Neural progenitor cell (in vitro differentiated cells): ENCODE results near the gene NSMCE1. TPM values are rescaled to one million over a fixed set of nuclear protein-coding genes. Genes with fewer than 3 reads are reported as not detected.

Experiments
- DNase-seq: peaks from one replicate; pipeline ENCODE4 v3.0.0-alpha.2; 2016; ENCODE audit warnings: low spot score
- H2AFZ ChIP-seq: fragments of 200-600 bp; sonication (generic); replicated peaks from 2 replicates; pipeline ENCODE4 v1.6.1; 2016; ENCODE audit warnings: antibody characterized with exemption
- H3F3A ChIP-seq: fragments of 200-600 bp; sonication (generic); 2 replicates; pipeline ENCODE4 v1.6.1; 2016; ENCODE audit warnings: antibody characterized with exemption, low read depth
- H3K27ac ChIP-seq: fragments of 200-600 bp; sonication (generic); 2 replicates; pipeline ENCODE4 v1.5.1; 2016; ENCODE audit warnings: mild to moderate bottlenecking
- H3K27me3 ChIP-seq: fragments of 200-600 bp; sonication (generic); 2 replicates; pipeline ENCODE4 v1.6.1; 2016; ENCODE audit warnings: mild to moderate bottlenecking, moderate library complexity
- H3K36me3 ChIP-seq: fragments of 200-600 bp; sonication (generic); 2 replicates; pipeline ENCODE4 v1.5.1; 2016
- H3K4me1 ChIP-seq: fragments of 200-600 bp; sonication (generic); 2 replicates; pipeline ENCODE4 v1.6.1; 2016; ENCODE audit warnings: mixed run types
- H3K4me2 ChIP-seq: fragments of 200-600 bp; sonication (generic); 2 replicates; pipeline ENCODE4 v1.6.1; 2016
- H3K4me3 ChIP-seq: fragments of 200-600 bp; sonication (generic); 2 replicates; pipeline ENCODE4 v1.5.1; 2016
- H3K79me2 ChIP-seq: fragments of 200-600 bp; sonication (generic); 2 replicates; pipeline ENCODE4 v1.6.1; 2016; ENCODE audit warnings: low read depth
- H3K9ac ChIP-seq: fragments of 200-600 bp; sonication (generic); 2 replicates; pipeline ENCODE4 v1.6.1; 2016
- H3K9me3 ChIP-seq: fragments of 200-600 bp; sonication (generic); 2 replicates; pipeline ENCODE4 v1.5.1; 2016; ENCODE audit warnings: low read depth
- H4K20me1 ChIP-seq: fragments of 200-600 bp; sonication (generic); 2 replicates; pipeline ENCODE4 v1.6.1; 2016; ENCODE audit warnings: low read depth
- H3K27ac Mint-ChIP-seq: 3 replicates; pipeline ENCODE4 v1.8.0; 2021; ENCODE audit warnings: mixed read lengths
- H3K27me3 Mint-ChIP-seq: 2 replicates; pipeline ENCODE4 v1.8.0; 2022; ENCODE audit warnings: low read depth, mild to moderate bottlenecking, inconsistent platforms, moderate library complexity, mixed read lengths; ENCODE audit not compliant: insufficient read depth
- H3K36me3 Mint-ChIP-seq: 3 replicates; pipeline ENCODE4 v1.8.0; 2021; ENCODE audit warnings: mixed read lengths
- H3K4me1 Mint-ChIP-seq: 3 replicates; pipeline ENCODE4 v1.8.0; 2021; ENCODE audit warnings: mixed read lengths
- H3K4me3 Mint-ChIP-seq: 3 replicates; pipeline ENCODE4 v1.8.0; 2021; ENCODE audit warnings: mild to moderate bottlenecking, moderate library complexity, mixed read lengths
- H3K9me3 Mint-ChIP-seq: 3 replicates; pipeline ENCODE4 v1.8.0; 2020; ENCODE audit warnings: mixed read lengths
- EZH2 ChIP-seq: fragments of 200-600 bp; sonication (generic); IDR thresholded peaks from 2 replicates; pipeline ENCODE4 v1.6.1; 2017; ENCODE audit warnings: antibody characterized with exemption, mild to moderate bottlenecking, moderate library complexity
- EZH2phosphoT487 ChIP-seq: fragments of 200-600 bp; sonication (generic); IDR thresholded peaks from 2 replicates; pipeline ENCODE4 v1.6.1; 2017; ENCODE audit warnings: antibody characterized with exemption
- total RNA-seq: library from RNA; depleted of rRNA; stranded (reverse); fragments of >200 nt; gene quantifications from 2 replicates; pipeline ENCODE4 v1.2.3, GENCODE V29; 2015; ENCODE audit warnings: low replicate concordance
- TF ChIP-seq, protein P1 (sequence below): fragments of 200-600 bp; sonication (generic); IDR thresholded peaks from 2 replicates; pipeline ENCODE4 v1.5.1; 2017; ENCODE audit warnings: antibody characterized with exemption, mild to moderate bottlenecking

The NSMCE1 gene
- total RNA-seq, 1 donor from 2014 or later, result 83.4 TPM

DNA sequence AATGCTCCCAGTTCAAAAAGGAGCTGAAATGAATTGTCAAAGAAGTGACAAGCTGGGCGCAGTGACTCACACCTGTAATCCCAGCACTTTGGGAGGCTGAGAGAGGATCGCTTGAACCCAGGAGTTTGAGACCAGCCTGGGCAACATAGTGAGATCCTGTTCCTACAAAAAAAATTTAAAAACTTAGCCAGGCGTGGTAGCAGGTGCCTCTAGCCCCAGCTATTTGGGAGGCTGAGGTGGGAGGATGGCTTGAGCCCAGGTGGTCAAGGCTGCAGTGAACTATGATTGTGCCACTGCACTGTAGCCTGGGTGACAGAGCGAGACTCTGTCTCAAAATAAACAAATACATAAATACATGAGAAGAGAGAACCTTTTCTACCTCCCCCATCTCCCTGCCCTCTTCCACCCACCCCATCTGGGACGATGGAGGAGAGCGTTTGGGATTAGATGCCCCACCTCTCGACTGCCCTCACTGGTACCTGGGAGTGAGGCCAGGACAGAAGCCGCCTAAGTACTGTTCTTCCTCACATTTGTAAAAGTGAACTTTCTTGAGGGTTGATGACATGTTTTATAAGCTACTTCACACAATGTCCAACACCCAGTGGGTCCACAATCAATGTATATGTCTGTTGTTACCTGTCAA, 47.6 kb upstream of the NSMCE1 start:
- TF ChIP-seq EZH2phosphoT487 (no peak), EZH2 (no peak)
- TF ChIP-seq, protein P1, sequence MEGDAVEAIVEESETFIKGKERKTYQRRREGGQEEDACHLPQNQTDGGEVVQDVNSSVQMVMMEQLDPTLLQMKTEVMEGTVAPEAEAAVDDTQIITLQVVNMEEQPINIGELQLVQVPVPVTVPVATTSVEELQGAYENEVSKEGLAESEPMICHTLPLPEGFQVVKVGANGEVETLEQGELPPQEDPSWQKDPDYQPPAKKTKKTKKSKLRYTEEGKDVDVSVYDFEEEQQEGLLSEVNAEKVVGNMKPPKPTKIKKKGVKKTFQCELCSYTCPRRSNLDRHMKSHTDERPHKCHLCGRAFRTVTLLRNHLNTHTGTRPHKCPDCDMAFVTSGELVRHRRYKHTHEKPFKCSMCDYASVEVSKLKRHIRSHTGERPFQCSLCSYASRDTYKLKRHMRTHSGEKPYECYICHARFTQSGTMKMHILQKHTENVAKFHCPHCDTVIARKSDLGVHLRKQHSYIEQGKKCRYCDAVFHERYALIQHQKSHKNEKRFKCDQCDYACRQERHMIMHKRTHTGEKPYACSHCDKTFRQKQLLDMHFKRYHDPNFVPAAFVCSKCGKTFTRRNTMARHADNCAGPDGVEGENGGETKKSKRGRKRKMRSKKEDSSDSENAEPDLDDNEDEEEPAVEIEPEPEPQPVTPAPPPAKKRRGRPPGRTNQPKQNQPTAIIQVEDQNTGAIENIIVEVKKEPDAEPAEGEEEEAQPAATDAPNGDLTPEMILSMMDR, result no peak
- Mint-ChIP-seq H3K27ac (no peak overlapping the region), H3K36me3 (peaks cover 2% of the 10 kb centered on the region), H3K4me1 (peaks cover 23% of the 10 kb centered on the region), H3K27me3 (peaks cover 13% of the 10 kb centered on the region), H3K9me3 (no peaks in the 10 kb centered on the region), H3K4me3 (no peak overlapping the region)
- Histone ChIP-seq H3F3A (no peaks in the 10 kb centered on the region), H3K4me3 (no peak overlapping the region), H3K36me3 (no peaks in the 10 kb centered on the region), H3K4me1 (no peaks in the 10 kb centered on the region), H2AFZ (no peak overlapping the region), H3K4me2 (no peak overlapping the region), H3K27me3 (peaks cover 48% of the 10 kb centered on the region), H3K9me3 (no peaks in the 10 kb centered on the region), H3K9ac (no peak overlapping the region), H3K79me2 (no peaks in the 10 kb centered on the region), H4K20me1 (peaks cover 8% of the 10 kb centered on the region), H3K27ac (no peak overlapping the region)
- DNase-seq, result no peak

DNA sequence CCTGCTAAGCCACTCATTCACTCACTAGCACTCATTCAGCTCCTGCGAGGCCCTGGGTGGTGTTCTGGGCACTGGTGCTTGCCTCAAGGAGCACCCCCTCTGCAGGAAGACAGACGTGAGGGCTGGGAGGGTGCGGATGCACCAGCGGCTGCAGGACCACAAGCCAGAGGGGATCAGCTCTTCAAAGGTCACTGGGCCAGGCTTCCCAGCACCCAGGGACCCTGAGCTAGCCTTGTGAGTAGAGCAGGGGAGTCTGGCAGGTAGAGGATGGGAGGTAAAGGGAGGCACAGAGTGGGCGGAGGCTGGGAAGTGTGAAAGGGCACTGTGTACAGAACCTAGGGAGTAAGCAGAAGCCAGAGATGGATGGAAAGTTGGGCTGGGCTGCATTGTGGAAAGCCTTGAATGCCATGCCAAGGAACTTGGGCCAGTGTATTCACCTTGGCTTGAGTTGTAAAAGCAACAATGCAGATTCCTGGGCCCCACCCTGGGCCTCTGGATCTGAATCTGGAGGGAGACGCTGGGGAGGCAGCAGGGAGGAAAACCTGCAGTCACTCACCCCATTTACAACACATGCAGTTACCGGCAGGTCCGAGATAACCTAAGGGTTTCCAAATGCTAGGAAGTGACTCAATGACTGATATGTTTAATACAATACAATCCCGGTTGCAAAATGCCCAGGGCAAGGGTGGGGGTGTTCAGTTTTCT, 46.9 kb upstream of the NSMCE1 start:
- H3K79me2 ChIP-seq, result no peaks in the 10 kb centered on the region
- H3K4me3 Mint-ChIP-seq, result peak overlapping the region; percentile 91
- H3F3A ChIP-seq, result no peaks in the 10 kb centered on the region
- no peak for TF ChIP-seq EZH2phosphoT487
- TF ChIP-seq, protein P1, result no peak
- TF ChIP-seq EZH2, result no peak
- peak overlapping the region; percentile 25 for H3K4me2 ChIP-seq
- H3K27ac Mint-ChIP-seq, result no peak overlapping the region
- H3K36me3 ChIP-seq, result no peaks in the 10 kb centered on the region
- peaks cover 2% of the 10 kb centered on the region for H3K36me3 Mint-ChIP-seq
- no peaks in the 10 kb centered on the region for H3K4me1 ChIP-seq
- peaks cover 8% of the 10 kb centered on the region for H4K20me1 ChIP-seq
- no peak overlapping the region for H2AFZ ChIP-seq
- H3K9ac ChIP-seq, result no peak overlapping the region
- H3K27me3 ChIP-seq, result peaks cover 55% of the 10 kb centered on the region
- peak; percentile 43 for DNase-seq
- H3K9me3 ChIP-seq, result no peaks in the 10 kb centered on the region
- H3K4me3 ChIP-seq, result no peak overlapping the region
- H3K27me3 Mint-ChIP-seq, result peaks cover 13% of the 10 kb centered on the region
- H3K27ac ChIP-seq, result no peak overlapping the region
- H3K4me1 Mint-ChIP-seq, result peaks cover 23% of the 10 kb centered on the region
- H3K9me3 Mint-ChIP-seq, result no peaks in the 10 kb centered on the region

DNA sequence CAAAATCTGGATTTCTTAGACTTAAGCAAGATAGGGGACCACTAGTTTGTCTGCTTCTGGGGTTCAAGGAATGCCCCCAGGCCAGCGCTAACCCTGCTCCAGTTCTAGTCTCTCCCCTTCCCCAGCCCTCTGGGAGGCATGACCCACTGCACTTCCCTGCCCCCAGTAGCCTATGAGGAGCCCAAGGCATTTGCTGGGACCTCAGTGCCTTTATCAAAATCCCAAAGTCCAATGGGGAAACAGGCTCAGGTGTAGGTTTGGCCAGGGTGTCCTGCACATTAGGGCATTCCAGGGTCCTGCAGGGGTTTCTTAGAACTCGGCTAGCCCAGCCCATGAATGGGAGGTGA, 46.4 kb upstream of the NSMCE1 start:
- Mint-ChIP-seq H3K9me3 (no peaks in the 10 kb centered on the region), H3K27ac (no peak overlapping the region), H3K4me1 (peaks cover 23% of the 10 kb centered on the region), H3K4me3 (peak overlapping the region; percentile 91), H3K27me3 (peaks cover 12% of the 10 kb centered on the region), H3K36me3 (peaks cover 2% of the 10 kb centered on the region)
- Histone ChIP-seq H3K27ac (no peak overlapping the region), H3K79me2 (no peaks in the 10 kb centered on the region), H3K36me3 (no peaks in the 10 kb centered on the region), H3K4me2 (peak overlapping the region; percentile 25), H3F3A (no peaks in the 10 kb centered on the region), H3K4me1 (no peaks in the 10 kb centered on the region), H4K20me1 (peaks cover 8% of the 10 kb centered on the region), H3K9ac (no peak overlapping the region), H3K27me3 (peaks cover 60% of the 10 kb centered on the region), H3K4me3 (no peak overlapping the region), H2AFZ (no peak overlapping the region), H3K9me3 (no peaks in the 10 kb centered on the region)
- TF ChIP-seq, protein P1, result no peak
- TF ChIP-seq EZH2, result no peak
- no peak for TF ChIP-seq EZH2phosphoT487
- no peak for DNase-seq
